ENCODE data around the gene SLC17A9.

SLC17A9 gene

DNA sequence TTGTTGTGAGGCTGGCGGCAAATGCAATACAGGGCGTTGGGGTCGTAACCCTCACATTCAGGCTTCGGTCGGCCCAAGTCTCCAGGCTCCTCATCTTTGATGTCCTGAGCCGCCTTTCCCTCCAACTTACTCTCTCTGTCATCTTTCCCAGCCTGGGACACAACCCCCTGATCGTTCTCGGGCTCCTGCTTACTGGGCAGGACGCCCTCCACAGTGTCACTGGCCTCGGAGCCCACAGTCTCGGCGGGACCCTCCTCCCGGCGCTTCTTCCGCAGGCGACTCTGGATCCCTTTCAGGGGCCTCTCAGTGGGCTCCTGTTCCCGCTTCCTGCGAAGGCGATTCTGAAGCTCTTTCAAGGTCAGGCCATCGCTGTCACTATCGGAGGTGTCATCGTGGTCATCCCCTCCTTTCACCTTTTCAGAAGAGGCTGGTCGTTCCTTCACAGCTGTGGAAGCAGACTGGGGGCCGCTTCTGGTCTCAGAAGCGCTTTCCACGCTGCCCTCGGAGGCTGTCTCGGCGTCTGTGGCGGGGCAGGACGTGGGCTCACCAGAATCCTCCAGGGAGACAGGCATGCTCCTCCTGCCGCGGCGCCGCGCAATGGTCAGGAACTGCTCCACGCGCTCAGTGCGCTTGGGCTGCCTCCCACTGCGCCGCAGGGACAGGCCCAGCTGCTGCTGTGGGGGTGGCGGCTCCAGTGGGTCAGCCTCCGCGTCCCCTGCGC is 41.6 kb upstream of the SLC17A9 start:
- H3K4me3 ChIP-seq (ENCODE audit: insufficient read depth, low read depth, low read length): no peak overlapping the region
- WGBS, 2 experiments: 96% methylated on average over 45 of the region's 45 CpGs
- peaks cover 58% of the 10 kb centered on the region for H3K36me3 ChIP-seq (ENCODE audit: control insufficient read depth, insufficient read depth, low read length)
- peaks cover 24% of the 10 kb centered on the region for H3K4me1 ChIP-seq (ENCODE audit: control insufficient read depth, insufficient read depth, low read length)
- no peaks in the 10 kb centered on the region for H3K27me3 ChIP-seq (ENCODE audit: control insufficient read depth, insufficient read depth, low read length, poor library complexity, severe bottlenecking)
- H3K27ac ChIP-seq (ENCODE audit: insufficient read depth, low read depth, low read length, poor library complexity, severe bottlenecking): no peak overlapping the region
- H3K9me3 ChIP-seq (ENCODE audit: control insufficient read depth, low read length): no peaks in the 10 kb centered on the region

DNA sequence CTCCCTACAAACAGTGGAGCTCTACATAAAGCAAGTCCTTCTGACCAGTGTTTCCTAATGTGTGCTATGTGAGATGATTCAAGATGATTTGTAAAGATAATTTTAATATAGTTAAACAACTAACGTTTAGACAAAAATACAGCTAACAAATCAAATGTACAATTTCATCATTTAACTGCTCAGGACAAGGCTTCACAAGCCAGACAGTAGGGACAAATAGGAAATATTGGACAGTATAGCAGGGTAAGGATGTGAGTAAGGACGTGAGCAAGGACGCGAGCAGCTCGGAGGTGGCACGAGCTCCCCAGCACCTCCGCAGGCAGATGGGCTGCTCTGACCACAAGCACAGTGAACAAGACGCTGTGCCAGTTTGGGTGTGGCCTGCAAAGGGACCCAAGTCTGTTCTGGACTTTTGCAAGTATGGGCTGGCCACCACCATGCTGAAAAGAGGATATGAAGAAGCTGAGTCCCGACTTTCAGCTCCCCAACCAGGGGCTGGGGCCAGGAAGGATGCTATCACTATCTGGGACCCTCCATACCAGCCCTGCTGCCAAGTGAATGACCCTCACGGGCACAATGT is 40.7 kb upstream of the SLC17A9 start:
- Histone ChIP-seq H3K27me3 (ENCODE audit: control insufficient read depth, insufficient read depth, low read length, poor library complexity, severe bottlenecking) (no peaks in the 10 kb centered on the region), H3K9me3 (ENCODE audit: control insufficient read depth, low read length) (no peaks in the 10 kb centered on the region), H3K4me3 (ENCODE audit: insufficient read depth, low read depth, low read length) (no peak overlapping the region), H3K27ac (ENCODE audit: insufficient read depth, low read depth, low read length, poor library complexity, severe bottlenecking) (no peak overlapping the region), H3K36me3 (ENCODE audit: control insufficient read depth, insufficient read depth, low read length) (peaks cover 50% of the 10 kb centered on the region), H3K4me1 (ENCODE audit: control insufficient read depth, insufficient read depth, low read length) (peaks cover 32% of the 10 kb centered on the region)
- 95 to 96% methylated on average over 9 to 10 of the region's 10 CpGs for WGBS, 2 experiments

DNA sequence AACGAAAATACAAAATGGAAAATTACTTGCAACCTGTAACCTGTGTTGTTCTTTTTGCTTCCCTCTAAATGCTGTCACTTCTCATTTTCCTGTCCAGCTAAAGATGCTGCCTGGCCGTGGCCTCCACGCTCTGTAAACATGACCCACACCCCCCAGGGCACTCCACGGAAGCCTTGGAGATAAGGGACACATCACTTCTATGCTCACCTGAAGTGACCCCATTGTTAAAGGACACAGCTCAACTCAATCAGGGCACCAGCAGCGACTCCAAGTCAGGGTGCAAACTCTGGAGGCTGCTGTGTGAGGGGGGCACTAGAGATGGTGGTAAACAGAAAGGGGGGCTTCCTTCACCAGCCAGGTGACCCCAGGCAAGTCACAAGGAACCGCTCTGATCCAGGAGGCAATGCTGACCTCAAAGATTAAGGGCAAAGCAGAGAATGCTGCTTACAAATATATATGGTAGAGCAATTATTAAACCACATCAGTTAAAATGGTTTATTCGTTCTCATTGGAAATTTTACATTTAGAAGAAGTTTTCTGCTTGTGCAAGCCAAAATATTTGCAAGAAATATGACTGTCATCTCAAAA is 39.4 kb upstream of the SLC17A9 start:
- WGBS, 2 experiments: 94 to 96% methylated on average over 7 of the region's 7 CpGs
- H3K36me3 ChIP-seq (ENCODE audit: control insufficient read depth, insufficient read depth, low read length): peaks cover 37% of the 10 kb centered on the region
- H3K4me1 ChIP-seq (ENCODE audit: control insufficient read depth, insufficient read depth, low read length): peaks cover 35% of the 10 kb centered on the region

DNA sequence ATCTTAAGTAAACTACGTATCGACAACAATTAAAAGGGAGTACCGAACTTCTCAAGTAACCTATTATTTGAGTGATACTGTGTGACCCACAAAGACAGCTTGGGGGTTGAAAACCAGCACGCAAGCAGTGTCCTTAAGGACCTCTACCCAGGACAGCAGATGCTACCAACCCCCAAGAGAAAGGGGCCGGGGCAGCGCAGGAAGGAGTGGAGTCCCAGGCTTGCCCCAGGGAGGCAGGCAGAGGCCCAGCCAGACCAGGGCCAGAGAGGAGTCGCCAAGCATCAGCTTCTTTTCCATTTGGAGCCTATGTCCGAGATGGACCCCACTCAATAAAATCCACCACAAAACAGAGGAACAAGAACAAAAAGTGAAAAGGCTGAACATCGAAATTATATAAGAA is 38.1 kb upstream of the SLC17A9 start:
- no peak overlapping the region for H3K4me3 ChIP-seq (ENCODE audit: insufficient read depth, low read depth, low read length)
- no peaks in the 10 kb centered on the region for H3K9me3 ChIP-seq (ENCODE audit: control insufficient read depth, low read length)
- no peak overlapping the region for H3K27ac ChIP-seq (ENCODE audit: insufficient read depth, low read depth, low read length, poor library complexity, severe bottlenecking)
- no peaks in the 10 kb centered on the region for H3K27me3 ChIP-seq (ENCODE audit: control insufficient read depth, insufficient read depth, low read length, poor library complexity, severe bottlenecking)
- peaks cover 26% of the 10 kb centered on the region for H3K36me3 ChIP-seq (ENCODE audit: control insufficient read depth, insufficient read depth, low read length)
- peaks cover 40% of the 10 kb centered on the region for H3K4me1 ChIP-seq (ENCODE audit: control insufficient read depth, insufficient read depth, low read length)
- 89% methylated on average over 8 of the region's 9 CpGs for WGBS, 2 experiments

More for the DNA sequence above, 39.4 kb upstream of the SLC17A9 start:
- Histone ChIP-seq H3K27me3 (ENCODE audit: control insufficient read depth, insufficient read depth, low read length, poor library complexity, severe bottlenecking) (no peaks in the 10 kb centered on the region), H3K4me3 (ENCODE audit: insufficient read depth, low read depth, low read length) (no peak overlapping the region), H3K9me3 (ENCODE audit: control insufficient read depth, low read length) (no peaks in the 10 kb centered on the region), H3K27ac (ENCODE audit: insufficient read depth, low read depth, low read length, poor library complexity, severe bottlenecking) (no peak overlapping the region)

DNA sequence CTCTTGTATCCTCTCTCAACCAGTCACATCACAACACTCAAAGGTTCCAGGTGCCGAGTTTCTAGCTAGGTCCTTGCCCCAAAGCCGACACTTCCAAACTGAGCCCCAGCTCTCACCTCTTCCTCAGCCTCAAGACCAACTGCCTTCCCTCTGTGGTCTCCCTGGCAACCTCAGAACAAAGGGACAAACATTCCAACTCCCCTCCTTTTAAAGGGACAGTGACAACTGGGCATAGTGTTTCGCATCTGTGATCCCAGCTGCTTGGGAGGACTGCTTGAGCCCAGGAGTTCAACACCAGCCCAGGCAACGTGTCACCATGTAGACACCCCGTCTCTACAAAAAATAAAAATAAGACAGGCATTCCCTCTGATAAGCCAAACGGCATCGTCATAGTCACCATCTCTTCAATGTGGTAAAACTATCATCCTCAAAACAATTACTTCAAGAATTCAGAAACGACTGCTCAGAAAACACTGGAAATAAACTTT is 37.5 kb upstream of the SLC17A9 start:
- peaks cover 45% of the 10 kb centered on the region for H3K4me1 ChIP-seq (ENCODE audit: control insufficient read depth, insufficient read depth, low read length)
- 44 to 47% methylated on average over 8 of the region's 8 CpGs for WGBS, 2 experiments
- peak overlapping the region; percentile 12 for H3K27ac ChIP-seq (ENCODE audit: insufficient read depth, low read depth, low read length, poor library complexity, severe bottlenecking)

DNA sequence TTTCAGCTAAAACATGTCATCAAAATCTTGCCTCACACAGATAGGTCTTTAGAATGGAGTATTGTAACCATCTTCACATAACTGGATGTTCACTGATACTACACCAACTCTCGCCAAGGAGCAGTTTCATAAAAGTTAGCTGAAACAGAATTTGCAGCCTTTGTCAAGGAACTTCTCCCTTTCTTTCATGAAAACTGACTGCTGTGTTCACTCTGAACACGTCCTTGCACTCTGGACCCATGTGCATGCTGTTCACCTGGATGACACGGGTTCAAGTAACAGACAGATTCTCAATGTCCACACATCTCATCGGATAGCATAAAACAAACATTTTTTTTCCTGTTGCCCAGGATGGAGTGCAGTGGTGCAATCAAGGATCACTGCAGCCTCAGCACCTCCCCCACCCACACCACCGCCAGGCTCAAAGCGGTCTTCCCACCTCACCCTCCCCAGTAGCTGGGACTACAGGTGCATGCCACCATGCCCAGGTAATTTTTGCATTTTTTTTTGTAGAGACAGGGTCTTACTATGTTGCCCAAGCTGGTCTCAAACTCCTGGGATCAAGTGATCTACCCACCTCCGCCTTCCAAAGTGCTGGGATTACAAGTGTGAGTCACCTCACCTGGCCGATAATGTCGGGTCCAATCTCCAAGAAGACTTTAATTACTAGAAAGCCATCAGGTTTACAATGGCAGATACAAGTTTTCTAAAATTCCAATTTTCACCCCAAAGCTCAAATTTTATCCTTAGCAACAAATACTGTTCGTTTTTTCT is 35.6 kb upstream of the SLC17A9 start:
- Histone ChIP-seq H3K27me3 (ENCODE audit: control insufficient read depth, insufficient read depth, low read length, poor library complexity, severe bottlenecking) (no peaks in the 10 kb centered on the region), H3K27ac (ENCODE audit: insufficient read depth, low read depth, low read length, poor library complexity, severe bottlenecking) (peak overlapping the region; percentile 17), H3K9me3 (ENCODE audit: control insufficient read depth, low read length) (no peaks in the 10 kb centered on the region), H3K4me1 (ENCODE audit: control insufficient read depth, insufficient read depth, low read length) (peaks cover 52% of the 10 kb centered on the region), H3K36me3 (ENCODE audit: control insufficient read depth, insufficient read depth, low read length) (peaks cover 5% of the 10 kb centered on the region), H3K4me3 (ENCODE audit: insufficient read depth, low read depth, low read length) (no peak overlapping the region)
- 83 to 84% methylated on average over 10 of the region's 10 CpGs for WGBS, 2 experiments

More for the DNA sequence above, 37.5 kb upstream of the SLC17A9 start:
- peaks cover 20% of the 10 kb centered on the region for H3K36me3 ChIP-seq (ENCODE audit: control insufficient read depth, insufficient read depth, low read length)
- H3K4me3 ChIP-seq (ENCODE audit: insufficient read depth, low read depth, low read length): no peak overlapping the region
- no peaks in the 10 kb centered on the region for H3K27me3 ChIP-seq (ENCODE audit: control insufficient read depth, insufficient read depth, low read length, poor library complexity, severe bottlenecking)
- H3K9me3 ChIP-seq (ENCODE audit: control insufficient read depth, low read length): no peaks in the 10 kb centered on the region

DNA sequence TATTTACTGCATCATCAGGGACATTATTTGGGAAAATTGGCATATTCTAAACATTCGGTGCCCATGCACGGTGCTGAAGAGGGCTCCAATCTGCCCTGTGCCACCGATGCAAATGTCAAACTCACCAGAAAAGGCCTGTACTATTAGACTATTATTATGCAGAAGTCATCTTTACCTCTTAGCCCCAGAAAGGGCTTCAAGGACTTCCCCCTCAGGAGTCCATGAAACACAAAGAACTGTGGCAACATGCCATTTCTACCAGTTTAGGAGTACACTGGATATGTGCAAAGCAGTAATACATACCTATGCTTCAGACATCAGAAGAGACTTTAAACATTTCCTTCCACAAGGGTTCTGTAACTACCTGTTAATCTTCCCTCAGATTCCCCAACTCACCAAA is 34.8 kb upstream of the SLC17A9 start:
- peaks cover 52% of the 10 kb centered on the region for H3K4me1 ChIP-seq (ENCODE audit: control insufficient read depth, insufficient read depth, low read length)
- peaks cover 5% of the 10 kb centered on the region for H3K36me3 ChIP-seq (ENCODE audit: control insufficient read depth, insufficient read depth, low read length)
- no peak overlapping the region for H3K4me3 ChIP-seq (ENCODE audit: insufficient read depth, low read depth, low read length)
- H3K27ac ChIP-seq (ENCODE audit: insufficient read depth, low read depth, low read length, poor library complexity, severe bottlenecking): no peak overlapping the region
- 74 to 77% methylated on average over 3 of the region's 3 CpGs for WGBS, 2 experiments
- H3K9me3 ChIP-seq (ENCODE audit: control insufficient read depth, low read length): no peaks in the 10 kb centered on the region
- no peaks in the 10 kb centered on the region for H3K27me3 ChIP-seq (ENCODE audit: control insufficient read depth, insufficient read depth, low read length, poor library complexity, severe bottlenecking)

DNA sequence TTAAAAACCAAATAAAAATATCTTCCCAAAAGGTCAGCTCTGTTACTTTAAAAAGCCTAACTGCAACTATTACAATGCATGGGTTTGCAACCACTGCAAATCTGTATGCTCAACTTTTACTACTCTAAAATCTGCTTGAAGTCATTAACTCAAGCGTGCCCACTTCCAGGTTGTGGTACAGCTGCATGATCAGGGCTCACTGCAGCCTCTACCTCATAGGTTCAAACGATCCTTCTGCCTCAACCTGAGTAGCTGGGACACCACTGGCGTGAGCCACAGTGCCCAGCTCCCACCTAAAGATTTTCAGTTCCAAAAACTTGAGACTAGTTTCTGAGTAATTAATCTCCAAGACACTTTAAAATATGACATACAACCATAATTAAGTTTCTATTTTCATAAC is 34.4 kb upstream of the SLC17A9 start:
- Histone ChIP-seq H3K4me1 (ENCODE audit: control insufficient read depth, insufficient read depth, low read length) (peaks cover 52% of the 10 kb centered on the region), H3K9me3 (ENCODE audit: control insufficient read depth, low read length) (no peaks in the 10 kb centered on the region), H3K4me3 (ENCODE audit: insufficient read depth, low read depth, low read length) (no peak overlapping the region), H3K36me3 (ENCODE audit: control insufficient read depth, insufficient read depth, low read length) (peaks cover 5% of the 10 kb centered on the region), H3K27ac (ENCODE audit: insufficient read depth, low read depth, low read length, poor library complexity, severe bottlenecking) (no peak overlapping the region), H3K27me3 (ENCODE audit: control insufficient read depth, insufficient read depth, low read length, poor library complexity, severe bottlenecking) (no peaks in the 10 kb centered on the region)
- 67 to 69% methylated on average over 3 of the region's 3 CpGs for WGBS, 2 experiments

DNA sequence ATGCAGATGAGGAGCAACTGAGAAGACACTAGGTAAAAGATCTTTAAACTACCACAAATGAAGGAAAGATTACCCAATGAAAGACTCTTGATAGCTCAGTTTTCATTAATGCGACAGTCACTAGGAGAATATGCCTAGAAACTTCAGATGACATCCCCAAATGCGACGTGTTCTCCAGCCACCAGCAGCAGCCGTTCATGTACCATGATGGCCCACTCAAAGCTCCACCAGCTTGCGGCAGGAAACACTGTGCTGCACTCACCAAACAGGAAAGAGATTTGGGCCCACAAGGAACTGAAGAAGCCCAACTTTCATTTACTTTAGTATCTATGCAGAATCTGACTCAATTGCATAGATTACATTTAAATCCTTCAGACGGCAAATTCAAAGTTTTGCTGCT is 33.7 kb upstream of the SLC17A9 start:
- 89 to 91% methylated on average over 6 of the region's 6 CpGs for WGBS, 2 experiments
- Histone ChIP-seq H3K27me3 (ENCODE audit: control insufficient read depth, insufficient read depth, low read length, poor library complexity, severe bottlenecking) (no peaks in the 10 kb centered on the region), H3K9me3 (ENCODE audit: control insufficient read depth, low read length) (no peaks in the 10 kb centered on the region), H3K4me1 (ENCODE audit: control insufficient read depth, insufficient read depth, low read length) (peaks cover 47% of the 10 kb centered on the region), H3K4me3 (ENCODE audit: insufficient read depth, low read depth, low read length) (no peak overlapping the region), H3K27ac (ENCODE audit: insufficient read depth, low read depth, low read length, poor library complexity, severe bottlenecking) (no peak overlapping the region), H3K36me3 (ENCODE audit: control insufficient read depth, insufficient read depth, low read length) (no peaks in the 10 kb centered on the region)

Measured in ectodermal cell (in vitro differentiated cells).